ENCODE results near the gene SLTM. TPM values are rescaled to one million over a fixed set of nuclear protein-coding genes. Genes with fewer than 3 reads are reported as not detected.
A peak's percentile ranks its signal among the peaks of the same experiment; 100 is the strongest.

SLTM gene
- polyA plus RNA-seq, 1 of the 3 experiments (the other 2 are of a cell fraction) = 54.3 TPM

DNA sequence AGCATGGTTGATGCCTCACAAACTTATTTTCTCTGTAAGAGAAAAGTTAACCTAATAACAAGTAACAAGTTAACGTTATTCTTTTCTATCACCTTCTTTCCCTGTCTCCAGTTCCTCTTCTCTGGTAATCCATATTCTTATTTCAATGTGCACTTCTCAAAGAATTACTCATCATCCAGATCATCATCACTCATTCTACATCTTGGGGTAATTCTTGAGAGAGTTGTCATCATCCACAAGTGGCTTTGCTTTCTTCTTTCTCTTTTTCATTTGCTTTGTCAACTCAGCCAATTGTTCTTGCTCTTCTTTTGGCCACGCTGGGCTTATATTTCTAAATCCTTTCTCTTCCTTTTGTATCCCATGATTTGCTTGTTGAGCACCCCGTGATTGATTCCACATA is 33.2 kb upstream of the SLTM start:
- ChIA-PET POLR2A (no interaction called here), CTCF (interaction anchor here (1.5 kb wide), 1 partner anchor 535 kb away, joined by 4 read pairs; no protein-coding TSS in a partner anchor)
- no peaks in the 10 kb centered on the region for H3K36me3 ChIP-seq (replicated peaks in 1 of 2; ENCODE audit: control insufficient read depth in 1 of 2, insufficient read depth in 2 of 2, low read length in 1 of 2)

DNA sequence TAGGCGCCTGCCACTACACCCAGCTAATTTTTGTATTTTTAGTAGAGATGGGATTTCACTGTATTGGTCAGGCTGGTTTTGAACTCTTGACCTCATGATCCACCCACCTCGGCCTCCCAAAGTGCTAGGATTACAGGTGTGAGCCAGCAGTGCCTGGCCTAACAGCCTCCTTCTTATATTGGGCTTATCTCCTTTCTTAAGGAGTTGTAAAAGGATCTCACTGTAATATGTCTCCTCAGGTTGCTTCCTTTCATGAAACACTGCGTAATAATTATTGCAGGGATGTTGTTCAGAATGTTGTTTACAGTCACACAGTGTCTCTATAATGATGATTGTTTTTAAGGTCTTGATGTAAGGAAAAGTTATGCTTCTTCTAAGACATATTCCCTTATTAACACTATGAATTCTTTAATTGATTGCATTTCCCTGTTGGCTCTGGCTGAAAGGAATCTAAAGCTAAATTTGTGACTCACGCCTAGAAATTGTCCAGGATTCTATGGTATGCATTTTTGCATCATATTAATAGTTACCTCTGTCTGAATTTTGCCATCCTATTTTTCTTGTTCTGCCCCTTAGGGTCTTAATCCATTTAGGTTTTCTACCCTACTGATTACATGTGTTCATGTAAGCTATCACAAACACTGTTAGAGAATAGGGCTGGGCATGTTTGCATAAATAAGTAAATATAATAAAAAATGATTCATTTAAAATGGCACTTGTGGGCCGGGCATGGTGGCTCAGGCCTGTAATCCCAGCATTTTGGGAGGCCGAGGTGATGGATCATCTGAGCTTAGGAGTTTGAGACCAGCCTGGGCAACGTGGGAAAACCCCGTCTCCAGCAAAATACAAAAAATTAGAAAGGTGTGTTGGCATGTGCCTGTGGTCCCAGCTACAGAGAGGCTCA is 29.4 kb upstream of the SLTM start:
- no peak overlapping the region for H3K9ac ChIP-seq
- POLR2A ChIA-PET = no interaction called here
- no peaks in the 10 kb centered on the region for H3K36me3 ChIP-seq (replicated peaks in 1 of 2; ENCODE audit: control insufficient read depth in 1 of 2, insufficient read depth in 2 of 2, low read length in 1 of 2)
- DNase-seq = no peak
- no peaks in the 10 kb centered on the region for H3K9me2 ChIP-seq
- no peaks in the 10 kb centered on the region for H3K27me3 ChIP-seq (ENCODE audit: insufficient read depth)
- H3K9me3 ChIP-seq = no peaks in the 10 kb centered on the region
- H3F3A ChIP-seq (replicated peaks; ENCODE audit: insufficient read depth) = peaks cover 3% of the 10 kb centered on the region
- peak overlapping the region; percentile 30; the same call in 1 of the 2 replicates for H2AFZ ChIP-seq (ENCODE audit: low read depth)
- H3K4me1 ChIP-seq (ENCODE audit: control insufficient read depth in 1 of 2, insufficient read depth in 2 of 2, low read depth in 1 of 2, low read length in 1 of 2) = 0 out of 4 replicates have a peak, but pooled peaks cover 0 to 9% of the 10 kb centered on the region in 2 experiments
- TF ChIP-seq RAD21 (IDR thresholded peaks at IDR 0.05; ENCODE audit: low read length) (no peak), RCOR1 (IDR thresholded peaks at IDR 0.05; ENCODE audit: low read length) (no peak), GATA2 (CRISPR knock-in tag; IDR thresholded peaks at IDR 0.05) (no peak), FOXJ3 (CRISPR knock-in tag; IDR thresholded peaks at IDR 0.05) (no peak), FOSL2 (IDR thresholded peaks at IDR 0.05; ENCODE audit: borderline replicate concordance, low read depth) (no peak; the same call in 1 of the 2 replicates), NFIC (IDR thresholded peaks at IDR 0.05; ENCODE audit: borderline replicate concordance) (peak; percentile 12; the same call in 1 of the 2 replicates), SIN3A (IDR thresholded peaks at IDR 0.05; ENCODE audit: borderline replicate concordance, low read depth, low read length) (no peak)
- TF ChIP-seq, protein P1, sequence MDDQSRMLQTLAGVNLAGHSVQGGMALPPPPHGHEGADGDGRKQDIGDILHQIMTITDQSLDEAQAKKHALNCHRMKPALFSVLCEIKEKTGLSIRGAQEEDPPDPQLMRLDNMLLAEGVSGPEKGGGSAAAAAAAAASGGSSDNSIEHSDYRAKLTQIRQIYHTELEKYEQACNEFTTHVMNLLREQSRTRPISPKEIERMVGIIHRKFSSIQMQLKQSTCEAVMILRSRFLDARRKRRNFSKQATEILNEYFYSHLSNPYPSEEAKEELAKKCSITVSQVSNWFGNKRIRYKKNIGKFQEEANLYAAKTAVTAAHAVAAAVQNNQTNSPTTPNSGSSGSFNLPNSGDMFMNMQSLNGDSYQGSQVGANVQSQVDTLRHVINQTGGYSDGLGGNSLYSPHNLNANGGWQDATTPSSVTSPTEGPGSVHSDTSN (IDR thresholded peaks at IDR 0.05) = no peak
- 77% methylated on average over 8 of the region's 8 CpGs for WGBS (ENCODE audit: low lambda C conversion rate)
- H3K4me2 ChIP-seq = no peak overlapping the region
- no peaks in the 10 kb centered on the region for H3K79me2 ChIP-seq (ENCODE audit: insufficient read depth)
- CTCF ChIA-PET = interaction anchor here (0.7 to 2.1 kb wide), 2 partner anchors 17 to 198 kb away, joined by 3 to 7 read pairs; no protein-coding TSS in a partner anchor
- H3K4me3 ChIP-seq (ENCODE audit: low read depth in 2 of 2, low read length in 1 of 2) = no peak overlapping the region
- no peaks in the 10 kb centered on the region for H4K20me1 ChIP-seq (ENCODE audit: insufficient read depth)
- H3K27ac ChIP-seq (ENCODE audit: low read depth in 2 of 2, low read length in 1 of 2) = no peak overlapping the region

More for the DNA sequence above, 33.2 kb upstream of the SLTM start:
- no peaks in the 10 kb centered on the region for H3K79me2 ChIP-seq (ENCODE audit: insufficient read depth)
- peak; percentile 57; the same call in 1 of the 2 replicates for TF ChIP-seq FOSL2 (IDR thresholded peaks at IDR 0.05; ENCODE audit: borderline replicate concordance, low read depth)
- TF ChIP-seq, protein P2, sequence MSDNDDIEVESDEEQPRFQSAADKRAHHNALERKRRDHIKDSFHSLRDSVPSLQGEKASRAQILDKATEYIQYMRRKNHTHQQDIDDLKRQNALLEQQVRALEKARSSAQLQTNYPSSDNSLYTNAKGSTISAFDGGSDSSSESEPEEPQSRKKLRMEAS (IDR thresholded peaks at IDR 0.05; ENCODE audit: low read depth) = no peak
- TF ChIP-seq JUND (IDR thresholded peaks at IDR 0.05) = peak; percentile 36
- no peak for TF ChIP-seq NFIC (IDR thresholded peaks at IDR 0.05; ENCODE audit: borderline replicate concordance)
- no peak overlapping the region for H2AFZ ChIP-seq (ENCODE audit: low read depth)
- peaks cover 3% of the 10 kb centered on the region for H3F3A ChIP-seq (replicated peaks; ENCODE audit: insufficient read depth)
- H3K27me3 ChIP-seq (ENCODE audit: insufficient read depth) = no peaks in the 10 kb centered on the region
- H3K9me2 ChIP-seq = no peaks in the 10 kb centered on the region
- H3K9me3 ChIP-seq = no peaks in the 10 kb centered on the region
- H3K9ac ChIP-seq = no peak overlapping the region
- 0 out of 4 replicates have a peak, but pooled peaks cover 0 to 9% of the 10 kb centered on the region in 2 experiments for H3K4me1 ChIP-seq (ENCODE audit: control insufficient read depth in 1 of 2, insufficient read depth in 2 of 2, low read depth in 1 of 2, low read length in 1 of 2)
- no peak overlapping the region; a peak in 1 of 4 replicates for H3K27ac ChIP-seq (ENCODE audit: low read depth in 2 of 2, low read length in 1 of 2)
- WGBS (ENCODE audit: low lambda C conversion rate) = 62% methylated on average over 3 of the region's 3 CpGs
- no peak overlapping the region for H3K4me3 ChIP-seq (ENCODE audit: low read depth in 2 of 2, low read length in 1 of 2)
- H3K4me2 ChIP-seq = no peak overlapping the region
- H4K20me1 ChIP-seq (ENCODE audit: insufficient read depth) = no peaks in the 10 kb centered on the region
- DNase-seq = no peak
